ENCODE data around the gene DYSF.

DYSF gene

DNA sequence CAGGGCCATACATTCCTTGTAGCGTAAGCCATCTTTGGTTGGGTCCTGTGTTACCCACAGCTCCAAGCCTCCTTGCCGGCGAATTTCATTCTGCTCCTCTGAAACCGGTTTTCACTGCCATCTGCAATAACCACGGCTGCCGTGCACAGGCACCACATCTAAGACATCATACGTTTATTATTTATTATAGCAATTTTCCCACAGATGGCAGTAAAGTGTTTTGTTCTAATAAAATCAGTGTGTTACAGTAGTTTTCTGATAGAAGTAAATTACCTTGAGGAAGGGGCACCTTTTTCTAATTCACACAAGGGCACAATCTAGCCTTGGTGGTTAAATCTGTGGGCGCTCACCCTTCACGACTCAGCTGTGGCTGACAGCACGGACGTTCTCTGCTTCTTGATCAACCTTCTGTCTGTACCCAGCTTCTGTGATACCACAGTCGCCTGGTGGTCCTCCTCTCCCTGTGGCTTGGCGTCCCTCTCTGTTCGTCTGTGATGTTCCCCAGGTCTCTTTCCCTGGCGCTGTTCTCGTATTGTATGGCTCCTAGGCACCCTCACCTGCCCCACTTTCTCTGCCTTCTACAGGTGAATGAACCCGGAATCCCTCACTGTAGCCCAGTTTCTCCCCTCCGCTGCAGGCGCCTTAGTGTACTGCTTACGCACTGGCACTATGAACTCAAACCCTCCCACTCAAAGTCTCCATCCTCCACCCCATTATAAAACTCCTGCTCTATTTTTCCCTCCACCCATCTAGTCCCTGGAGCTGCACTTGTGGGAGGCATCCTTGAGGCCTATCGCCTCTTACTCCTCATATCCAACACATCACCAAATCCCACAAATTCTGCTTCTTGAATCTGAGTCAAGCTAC is 236.8 kb downstream of the DYSF start:
- H3K4me3 ChIP-seq (ENCODE audit: low read depth, low read length): no peak overlapping the region
- CTCF ChIA-PET: interaction anchor here (0.7 to 4.2 kb wide), 2 partner anchors 80 to 105 kb away, joined by 5 to 16 read pairs; no protein-coding TSS in a partner anchor
- POLR2A ChIA-PET: no interaction called here
- TF ChIP-seq, protein P1, sequence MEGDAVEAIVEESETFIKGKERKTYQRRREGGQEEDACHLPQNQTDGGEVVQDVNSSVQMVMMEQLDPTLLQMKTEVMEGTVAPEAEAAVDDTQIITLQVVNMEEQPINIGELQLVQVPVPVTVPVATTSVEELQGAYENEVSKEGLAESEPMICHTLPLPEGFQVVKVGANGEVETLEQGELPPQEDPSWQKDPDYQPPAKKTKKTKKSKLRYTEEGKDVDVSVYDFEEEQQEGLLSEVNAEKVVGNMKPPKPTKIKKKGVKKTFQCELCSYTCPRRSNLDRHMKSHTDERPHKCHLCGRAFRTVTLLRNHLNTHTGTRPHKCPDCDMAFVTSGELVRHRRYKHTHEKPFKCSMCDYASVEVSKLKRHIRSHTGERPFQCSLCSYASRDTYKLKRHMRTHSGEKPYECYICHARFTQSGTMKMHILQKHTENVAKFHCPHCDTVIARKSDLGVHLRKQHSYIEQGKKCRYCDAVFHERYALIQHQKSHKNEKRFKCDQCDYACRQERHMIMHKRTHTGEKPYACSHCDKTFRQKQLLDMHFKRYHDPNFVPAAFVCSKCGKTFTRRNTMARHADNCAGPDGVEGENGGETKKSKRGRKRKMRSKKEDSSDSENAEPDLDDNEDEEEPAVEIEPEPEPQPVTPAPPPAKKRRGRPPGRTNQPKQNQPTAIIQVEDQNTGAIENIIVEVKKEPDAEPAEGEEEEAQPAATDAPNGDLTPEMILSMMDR (IDR thresholded peaks at IDR 0.05; ENCODE audit: insufficient read depth, low read length, missing control alignments): no peak
- DNase-seq (ENCODE audit: low read depth, low spot score): no peak

DNA sequence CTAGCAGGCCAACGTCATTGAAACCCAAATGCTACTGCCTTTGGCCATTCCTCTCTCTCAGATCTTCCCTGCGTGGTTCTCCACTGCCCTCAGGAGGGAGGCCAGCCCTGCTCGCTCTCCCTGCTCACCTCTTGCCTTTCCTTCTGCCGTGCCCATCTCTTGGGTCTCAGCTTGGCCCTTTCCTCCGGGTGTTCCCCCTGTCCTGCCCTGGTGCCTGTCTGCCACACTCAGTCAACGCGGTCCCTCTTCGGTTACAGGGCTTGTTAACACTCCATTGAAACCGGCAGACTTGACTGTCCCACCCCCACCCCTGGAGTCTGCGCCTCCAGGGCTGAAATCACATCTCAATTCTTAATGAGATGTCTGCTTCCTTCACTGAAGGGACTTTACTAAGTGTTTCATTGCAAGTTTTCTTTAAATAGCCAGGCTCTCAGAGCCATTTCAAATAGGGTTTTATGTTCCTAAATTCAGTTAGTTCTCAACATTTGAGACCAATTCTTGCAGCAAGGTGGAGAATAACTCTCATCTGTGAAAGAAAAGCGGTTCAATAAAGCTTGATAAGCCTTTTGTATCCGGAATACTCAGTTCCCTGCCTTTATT is 237.6 kb downstream of the DYSF start:
- ChIA-PET POLR2A (no interaction called here), CTCF (interaction anchor here (1.0 kb wide), 1 partner anchor 107 kb away, joined by 3 read pairs; no protein-coding TSS in a partner anchor)
- DNase-seq (ENCODE audit: low read depth, low spot score): no peak
- TF ChIP-seq, protein P1 (IDR thresholded peaks at IDR 0.05; ENCODE audit: insufficient read depth, low read length, missing control alignments): no peak
- no peak overlapping the region for H3K4me3 ChIP-seq (ENCODE audit: low read depth, low read length)

DNA sequence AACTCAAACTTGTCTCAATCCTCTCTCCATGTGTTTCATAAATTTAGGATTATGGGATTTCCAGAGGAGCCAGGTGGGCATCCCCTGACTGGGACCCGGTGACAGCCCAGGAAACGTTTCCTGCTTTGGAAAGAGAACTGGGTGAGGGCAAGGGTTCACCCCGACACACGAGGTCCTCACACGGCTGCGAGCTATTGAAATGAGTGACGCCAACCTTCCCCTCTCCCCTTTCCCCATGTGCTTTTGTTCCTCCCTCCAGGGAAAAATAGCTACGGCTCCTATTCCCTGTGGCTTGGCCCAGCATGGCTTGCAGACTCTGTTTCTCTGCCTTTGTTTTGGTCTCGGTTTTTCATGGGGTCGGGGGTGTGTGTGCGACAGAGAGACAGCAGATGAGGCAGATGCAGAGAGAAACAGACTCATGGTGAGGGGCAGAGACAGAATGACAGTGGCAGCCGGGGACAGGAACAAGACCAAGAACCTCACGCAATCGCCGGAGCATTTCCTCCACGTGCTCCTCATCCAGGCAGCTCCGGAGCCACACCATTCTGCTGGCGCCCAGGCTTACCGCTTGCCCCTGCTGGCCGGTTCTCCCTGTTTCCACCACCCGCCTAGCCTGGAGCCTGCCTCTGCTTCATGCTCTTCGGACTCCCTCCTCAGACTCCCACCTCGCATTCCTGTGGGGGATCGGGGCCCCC is 238.5 kb downstream of the DYSF start:
- no peak overlapping the region for H3K4me3 ChIP-seq (ENCODE audit: low read depth, low read length)
- no peak for DNase-seq (ENCODE audit: low read depth, low spot score)
- POLR2A ChIA-PET: no interaction called here
- CTCF ChIA-PET: interaction anchor here (1.0 to 2.9 kb wide), 2 partner anchors 106 kb away, joined by 3 to 17 read pairs; no protein-coding TSS in a partner anchor
- TF ChIP-seq, protein P1 (IDR thresholded peaks at IDR 0.05; ENCODE audit: insufficient read depth, low read length, missing control alignments): peak; percentile 14

DNA sequence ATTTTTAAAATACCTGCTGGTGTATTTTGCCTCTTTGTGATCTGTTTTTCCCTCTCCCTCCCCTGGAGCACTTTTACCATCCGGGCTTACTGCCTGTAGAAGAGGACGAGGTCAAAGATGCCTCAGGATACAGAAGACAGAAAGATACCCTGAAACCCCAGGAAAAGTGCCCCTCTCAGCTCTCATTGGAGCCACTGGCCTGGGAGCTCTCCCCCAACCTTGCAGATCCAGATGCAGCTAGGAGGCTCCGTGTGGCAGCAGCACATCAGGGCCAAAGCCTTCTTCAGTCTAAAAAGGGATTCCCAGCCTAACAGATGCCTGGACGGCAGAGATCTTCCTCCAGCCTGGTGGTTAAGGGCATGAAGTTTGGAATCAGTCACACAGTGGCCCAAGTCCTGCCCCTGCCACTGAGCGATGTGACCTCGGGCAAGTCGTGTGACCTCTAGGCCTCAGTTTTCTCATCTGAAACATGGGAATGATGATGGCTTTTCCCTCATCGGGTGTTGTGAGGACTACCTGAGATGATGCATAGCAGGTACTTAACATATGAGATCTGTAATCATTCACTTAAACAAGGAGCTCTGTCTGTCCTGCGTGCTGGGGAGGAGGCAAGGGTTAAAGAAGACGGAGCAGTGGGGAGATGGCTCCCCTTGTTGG is 239.4 kb downstream of the DYSF start:
- POLR2A ChIA-PET: no interaction called here
- TF ChIP-seq, protein P1 (IDR thresholded peaks at IDR 0.05; ENCODE audit: insufficient read depth, low read length, missing control alignments): no peak
- H3K4me3 ChIP-seq (ENCODE audit: low read depth, low read length): no peak overlapping the region
- no peak for DNase-seq (ENCODE audit: low read depth, low spot score)
- CTCF ChIA-PET: interaction anchor here (2.9 kb wide), 1 partner anchor 105 kb away, joined by 17 read pairs; no protein-coding TSS in a partner anchor

DNA sequence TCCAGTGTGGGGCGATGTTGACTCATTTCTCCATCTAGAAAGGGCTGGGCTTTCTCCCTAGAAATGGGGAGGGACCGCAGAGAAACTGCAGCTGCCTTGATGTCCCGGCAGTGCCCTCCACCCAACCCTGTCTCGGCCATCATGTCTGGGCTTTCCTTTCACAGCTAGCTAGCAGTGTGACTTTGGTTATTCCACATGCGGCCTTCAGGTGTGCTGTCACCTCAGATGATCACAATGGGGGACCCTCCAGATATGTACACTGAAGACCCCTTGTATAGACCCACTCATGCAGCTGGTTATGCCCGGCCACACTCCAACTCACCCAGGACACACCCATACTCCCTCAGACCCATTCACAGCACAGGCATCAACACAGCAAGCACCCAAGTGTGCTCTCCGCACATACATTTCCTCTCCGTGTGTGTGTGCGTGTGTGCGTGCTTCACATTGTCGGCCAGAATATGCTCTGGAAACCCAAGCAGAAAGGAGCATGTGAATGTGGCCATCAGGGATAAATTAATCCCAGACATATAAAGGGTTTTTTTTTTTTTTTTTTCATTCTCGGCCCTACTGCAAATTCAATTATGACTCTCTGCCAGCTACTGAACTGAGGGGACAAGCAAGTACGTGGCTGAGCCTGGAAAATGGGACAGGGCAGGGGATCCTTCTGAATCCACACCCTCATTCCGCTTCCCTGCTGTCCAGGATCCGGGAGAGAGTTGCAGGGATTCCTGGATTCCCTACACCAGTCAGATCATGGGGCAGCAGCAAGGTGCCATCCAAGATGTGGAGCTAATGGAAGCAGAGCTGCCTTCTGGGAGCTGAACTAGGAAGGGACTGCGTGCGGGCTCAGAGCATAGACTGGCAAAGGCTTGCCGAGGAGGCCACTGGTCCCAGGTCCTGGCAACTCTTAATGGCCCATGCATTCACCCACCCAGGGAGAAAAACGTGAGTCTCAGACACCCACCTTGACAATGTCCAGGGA is 240.2 kb downstream of the DYSF start:
- POLR2A ChIA-PET: no interaction called here
- DNase-seq (ENCODE audit: low read depth, low spot score): no peak
- no peak overlapping the region for H3K4me3 ChIP-seq (ENCODE audit: low read depth, low read length)
- TF ChIP-seq, protein P1 (IDR thresholded peaks at IDR 0.05; ENCODE audit: insufficient read depth, low read length, missing control alignments): no peak
- CTCF ChIA-PET: interaction anchor here (2.9 kb wide), 1 partner anchor 104 kb away, joined by 17 read pairs; no protein-coding TSS in a partner anchor

Data from AG04449 (cell line).